GM21723 (cell line): ENCODE measurements around the gene GSN.

Source experiments
- ATAC-seq: cut with Tn5 transposase; IDR thresholded peaks from one replicate; pipeline ENCODE4 v1.9.1; 2021; ENCODE audit warnings: mild to moderate bottlenecking, moderate library complexity; ENCODE audit not compliant: unreplicated experiment

The GSN gene

GRCh38 chr9:121302341-121302740, 34.4 kb downstream of the GSN start:
- ATAC-seq = no peak

- ATAC-seq = no peak
Observed at GRCh38 chr9:121302786-121303185, 34.8 kb downstream of the GSN start.

DNA sequence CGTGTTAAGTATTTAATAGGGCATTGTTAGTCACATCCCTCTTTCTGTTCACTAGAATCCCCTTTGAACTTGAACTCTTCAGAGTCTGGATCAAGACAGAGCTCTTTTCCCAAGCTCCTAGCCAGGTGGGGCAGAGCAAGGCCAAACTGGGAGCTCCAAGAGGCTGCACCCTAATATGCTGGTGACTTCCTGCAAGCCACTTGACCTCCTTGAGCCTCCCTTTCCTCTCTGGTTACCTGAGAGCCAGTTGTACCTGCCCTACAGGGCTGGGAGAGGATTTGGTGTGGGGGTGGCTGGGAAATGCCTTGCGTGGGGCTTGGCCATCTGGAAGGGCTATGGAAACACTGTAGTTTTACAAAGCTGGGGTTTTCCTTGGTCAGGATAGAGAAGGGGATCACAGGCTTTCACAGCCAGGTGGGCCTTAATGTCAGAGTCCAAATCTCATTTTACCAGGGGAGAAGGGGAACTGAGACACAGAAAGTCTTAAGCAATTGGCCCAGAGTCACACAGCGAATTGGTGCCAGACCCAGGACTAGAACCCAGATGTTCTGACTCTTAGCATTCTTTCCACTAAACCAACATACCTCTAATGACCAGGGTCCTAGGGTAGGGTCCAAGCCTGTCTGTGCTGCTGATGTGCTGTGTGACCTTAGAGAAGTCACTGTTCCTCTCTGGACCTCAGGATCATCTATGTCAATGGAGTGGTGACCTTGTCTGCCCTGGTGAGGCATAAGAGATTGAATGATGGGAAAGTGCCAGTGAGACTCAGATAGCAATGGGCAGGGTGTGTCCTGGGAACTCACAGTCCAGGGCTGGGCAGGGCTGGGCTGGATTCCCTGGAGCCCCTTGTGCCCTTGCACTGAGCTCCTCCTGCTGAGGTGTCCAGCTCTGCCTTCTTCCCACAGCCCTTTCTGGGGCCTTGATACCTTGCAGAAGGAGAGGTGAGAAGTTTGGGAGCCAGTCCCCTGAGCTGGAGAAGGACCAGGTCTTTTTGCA, 35.8 kb downstream of the GSN start:
- ATAC-seq = no peak

DNA sequence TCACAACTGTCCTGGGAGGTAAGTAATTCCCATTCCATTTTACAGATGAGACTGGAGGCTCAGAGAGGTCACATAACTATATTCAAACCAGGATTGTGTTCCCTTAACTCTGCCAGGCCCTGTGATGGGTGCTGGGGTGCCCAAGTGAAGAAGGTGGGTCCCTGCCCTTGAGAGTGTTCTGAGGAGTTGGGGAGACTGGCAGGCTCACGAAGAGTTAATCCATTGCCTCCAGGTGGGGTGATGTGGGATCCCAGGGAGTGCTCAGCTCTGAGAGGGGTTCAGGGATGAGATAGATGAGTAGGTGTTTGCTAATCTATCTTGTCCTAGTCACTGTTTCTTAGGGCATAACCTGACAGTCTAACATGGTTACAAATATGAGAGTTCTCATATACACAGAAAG, 36.7 kb downstream of the GSN start:
- ATAC-seq = no peak

DNA sequence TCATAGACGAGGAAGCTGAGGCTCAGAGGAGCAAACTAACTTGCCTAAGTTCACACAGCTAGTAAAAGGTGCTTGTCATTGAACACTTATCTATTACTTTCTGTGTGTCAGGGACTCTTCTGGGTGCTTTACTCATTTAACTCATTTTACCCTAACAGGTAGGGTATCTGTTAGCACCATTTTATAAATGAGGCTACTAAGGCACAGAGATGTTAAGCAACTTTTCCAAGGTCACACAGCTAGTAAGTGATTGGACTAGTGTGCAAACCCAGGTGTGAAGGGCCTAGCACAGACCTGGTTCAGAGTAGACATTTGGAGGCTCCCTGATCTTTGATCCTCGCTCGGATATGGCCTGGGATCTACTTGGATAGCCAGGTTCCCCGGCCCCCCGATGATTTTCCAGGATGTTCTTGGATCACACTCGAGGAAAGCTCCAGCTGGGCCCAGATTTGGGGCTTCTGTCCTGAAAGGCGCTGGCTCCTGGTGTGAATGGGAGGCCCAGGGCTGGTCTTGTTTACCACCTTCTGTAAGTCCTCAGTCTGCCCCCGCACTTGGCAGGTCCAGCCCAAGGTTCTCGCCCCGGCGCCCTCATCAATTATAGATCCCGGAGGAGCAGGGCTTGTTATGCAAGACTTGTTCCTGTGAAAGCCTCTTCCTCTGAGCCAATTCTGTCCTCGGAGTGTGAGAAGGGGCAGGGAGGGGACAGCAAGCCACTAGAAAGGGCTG, 37.5 kb downstream of the GSN start:
- no peak for ATAC-seq

GRCh38 chr9:121307976-121308375, 40.0 kb downstream of the GSN start:
- ATAC-seq = no peak

DNA sequence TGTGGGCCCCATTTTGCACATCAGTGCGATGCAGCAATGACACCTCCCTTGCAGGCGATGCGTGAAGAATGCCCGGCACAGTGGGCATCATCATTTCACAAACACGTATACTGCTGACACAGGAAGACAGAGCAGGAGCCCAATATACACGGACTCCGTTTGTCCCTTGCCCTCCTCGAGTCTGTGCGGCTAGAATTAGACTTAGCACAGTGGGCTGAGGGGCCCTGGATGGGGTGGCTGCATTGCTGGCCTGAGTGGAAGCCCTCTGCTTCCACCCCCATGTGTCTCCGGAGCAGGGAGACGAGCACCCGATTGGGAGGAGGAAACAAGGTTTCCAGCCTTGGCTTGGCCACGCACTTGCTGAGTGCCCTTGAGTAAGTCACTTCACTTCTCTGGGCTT, 40.8 kb downstream of the GSN start:
- no peak for ATAC-seq

DNA sequence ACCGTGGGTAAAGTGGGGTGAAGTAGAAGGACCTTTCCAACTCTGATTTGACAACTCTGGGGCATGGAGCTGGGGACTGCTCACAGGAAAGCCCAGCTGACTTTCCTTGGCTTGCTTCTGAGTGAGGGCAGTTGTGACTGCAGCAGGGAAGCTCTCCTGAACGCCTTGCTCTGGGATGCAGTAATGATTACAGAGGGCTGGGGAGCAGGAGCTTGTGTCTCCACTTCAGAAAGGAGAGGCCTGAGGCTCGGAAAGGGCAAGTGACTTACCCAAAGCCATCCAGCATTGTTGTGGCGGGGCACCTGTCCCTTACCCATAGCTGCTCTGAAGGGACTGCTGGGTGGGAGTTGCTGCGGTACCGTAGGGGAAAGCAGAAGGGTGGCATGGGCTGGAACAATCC, 41.2 kb downstream of the GSN start:
- ATAC-seq = no peak

DNA sequence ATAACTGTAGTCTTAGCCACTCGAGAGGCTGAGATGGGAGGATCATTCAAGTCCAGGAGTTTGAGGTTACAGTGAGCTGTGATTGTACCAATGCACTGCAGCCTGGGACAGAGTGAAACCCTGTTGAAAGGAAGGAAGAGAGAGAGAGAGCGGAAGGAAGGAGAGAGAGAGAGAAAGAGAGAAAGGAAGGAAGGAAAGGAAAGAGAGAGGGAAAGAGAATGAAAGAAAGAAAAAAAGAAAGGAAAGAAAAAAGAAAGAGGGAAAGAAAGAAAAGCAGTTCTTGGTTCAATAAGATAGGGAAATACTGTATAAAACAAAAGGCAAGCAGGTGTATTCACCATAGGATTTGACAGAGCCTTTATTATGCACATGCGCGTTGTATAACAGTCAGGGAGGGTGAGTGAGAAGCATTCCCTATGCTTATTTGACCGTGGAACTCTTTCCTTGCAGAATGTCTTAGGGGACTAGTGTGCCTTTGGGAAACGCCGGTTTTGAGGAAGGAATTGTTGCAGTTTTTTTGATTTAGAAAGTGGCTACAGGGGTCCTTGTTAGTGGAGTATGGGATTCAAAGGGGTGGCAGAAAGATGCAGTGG, 42.0 kb downstream of the GSN start:
- no peak for ATAC-seq

GRCh38 chr9:121310571-121310970, 42.6 kb downstream of the GSN start:
- ATAC-seq = no peak

DNA sequence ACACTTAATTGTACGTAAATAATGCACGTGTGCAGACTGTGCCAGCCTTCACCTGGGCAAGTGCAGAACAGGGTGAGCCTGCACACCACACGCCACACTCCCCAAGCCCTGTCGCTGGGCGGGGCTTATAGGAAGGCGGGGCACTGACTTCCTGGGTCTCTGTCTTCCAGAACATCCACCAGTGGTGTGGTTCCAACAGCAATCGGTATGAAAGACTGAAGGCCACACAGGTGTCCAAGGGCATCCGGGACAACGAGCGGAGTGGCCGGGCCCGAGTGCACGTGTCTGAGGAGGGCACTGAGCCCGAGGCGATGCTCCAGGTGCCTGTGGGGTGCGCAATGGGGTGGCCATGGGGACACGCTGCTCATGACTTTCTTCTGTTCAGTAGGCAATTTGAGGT, 44.2 kb downstream of the GSN start:
- ATAC-seq = no peak

DNA sequence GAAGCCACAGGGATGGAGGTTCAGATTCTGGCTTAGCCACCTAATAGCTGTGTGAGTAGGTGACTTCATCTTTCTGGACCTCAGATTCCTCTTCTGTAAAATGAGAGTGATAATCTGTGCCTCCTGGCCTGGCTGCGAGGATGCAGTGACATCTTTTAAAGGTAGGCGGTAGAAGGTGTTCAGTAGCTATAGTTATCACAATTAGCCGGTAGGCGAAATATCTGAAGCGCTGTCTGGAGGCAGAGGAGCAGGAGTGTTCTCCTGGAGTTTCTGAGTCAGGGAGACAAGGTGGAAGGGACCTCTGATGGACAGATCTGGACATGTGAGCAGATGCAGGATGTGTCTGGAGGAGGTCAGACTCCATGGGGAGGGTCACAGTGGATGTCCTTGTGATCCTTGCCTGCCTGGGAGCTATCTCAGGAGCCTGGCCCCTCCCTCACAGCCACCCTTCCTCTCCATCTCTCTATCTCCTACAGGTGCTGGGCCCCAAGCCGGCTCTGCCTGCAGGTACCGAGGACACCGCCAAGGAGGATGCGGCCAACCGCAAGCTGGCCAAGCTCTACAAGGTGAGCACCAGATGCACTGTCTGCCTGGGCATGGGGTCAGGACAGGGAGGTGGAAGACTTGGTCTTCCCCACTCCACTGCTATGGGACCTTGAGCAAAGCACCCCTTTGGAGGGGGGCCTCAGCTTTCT, 45.6 kb downstream of the GSN start:
- ATAC-seq = no peak

- no peak for ATAC-seq
Observed at GRCh38 chr9:121316378-121316777, 48.4 kb downstream of the GSN start.

- ATAC-seq = no peak
Observed at GRCh38 chr9:121316852-121317373, 49.0 kb downstream of the GSN start.

DNA sequence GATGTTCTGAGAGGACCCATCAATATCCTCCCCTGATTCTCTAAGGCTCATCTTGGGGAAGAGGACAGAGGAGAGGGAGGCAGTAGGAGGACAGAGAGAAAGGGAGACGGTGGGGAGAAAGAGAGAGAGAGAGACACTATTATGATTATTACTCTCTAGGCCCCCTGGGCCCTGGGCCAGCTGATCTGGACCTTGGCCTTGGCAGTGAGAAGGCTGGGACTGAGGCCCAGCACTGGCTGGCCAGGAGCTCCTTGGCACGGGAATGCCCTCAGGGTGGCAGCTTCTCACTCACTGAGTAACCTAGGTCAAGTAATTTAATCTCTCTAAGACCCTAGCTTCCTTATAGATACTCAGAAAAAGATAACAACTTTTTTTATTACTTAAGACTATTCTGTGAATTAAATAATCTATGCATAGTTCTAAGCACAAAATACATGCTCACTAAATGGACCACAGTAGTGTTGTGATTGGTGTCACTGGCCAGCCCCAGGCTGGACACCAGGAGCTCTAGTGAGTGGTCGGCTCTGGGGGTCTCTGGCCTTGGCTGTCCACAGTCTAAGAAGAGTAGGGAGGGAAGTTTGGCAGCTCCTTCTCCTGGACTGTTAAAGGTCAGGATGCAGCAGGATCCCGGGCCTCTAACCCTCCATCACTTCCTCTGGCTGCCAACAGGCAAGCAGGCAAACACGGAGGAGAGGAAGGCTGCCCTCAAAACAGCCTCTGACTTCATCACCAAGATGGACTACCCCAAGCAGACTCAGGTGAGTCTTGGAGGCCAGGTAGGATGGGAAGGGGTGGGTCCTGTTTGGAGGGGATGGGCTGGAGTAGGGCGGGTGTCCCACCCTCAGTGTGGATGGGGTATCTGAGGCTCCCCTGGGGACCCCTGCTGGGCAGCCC, 50.0 kb downstream of the GSN start:
- no peak for ATAC-seq

DNA sequence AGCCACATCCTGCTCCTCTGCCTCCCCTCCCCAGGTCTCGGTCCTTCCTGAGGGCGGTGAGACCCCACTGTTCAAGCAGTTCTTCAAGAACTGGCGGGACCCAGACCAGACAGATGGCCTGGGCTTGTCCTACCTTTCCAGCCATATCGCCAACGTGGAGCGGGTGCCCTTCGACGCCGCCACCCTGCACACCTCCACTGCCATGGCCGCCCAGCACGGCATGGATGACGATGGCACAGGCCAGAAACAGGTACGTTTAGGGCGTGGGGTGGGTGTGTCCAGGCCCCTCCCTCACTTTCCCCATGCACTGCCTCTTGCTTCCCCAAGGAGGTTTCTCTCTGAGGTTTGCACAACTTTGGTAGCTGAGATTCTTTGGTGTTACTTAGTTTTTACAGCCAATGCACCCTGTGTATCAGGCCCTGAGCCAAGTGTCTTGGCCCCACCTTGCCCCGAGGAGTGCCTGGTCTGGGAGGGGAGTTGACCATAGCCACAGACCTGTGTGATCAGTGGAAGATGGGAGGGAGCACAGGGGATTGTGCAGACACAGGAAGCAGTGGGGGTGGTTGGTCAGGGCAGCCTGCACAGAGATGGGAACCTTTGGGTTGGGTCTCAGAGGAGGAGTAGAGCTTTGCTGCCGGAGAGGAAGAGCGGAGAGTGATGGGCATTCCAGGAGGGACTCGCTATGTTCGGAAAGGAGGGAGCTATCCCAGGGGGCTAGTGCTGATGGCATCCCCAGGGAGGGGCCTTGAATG, 50.8 kb downstream of the GSN start:
- no peak for ATAC-seq

- ATAC-seq = no peak
Observed at GRCh38 chr9:121319383-121319780, 51.4 kb downstream of the GSN start.

- no peak for ATAC-seq
Observed at GRCh38 chr9:121321016-121321503, 53.1 kb downstream of the GSN start.
